Measurements from ENCODE around the gene ENTPD1.

DNA sequence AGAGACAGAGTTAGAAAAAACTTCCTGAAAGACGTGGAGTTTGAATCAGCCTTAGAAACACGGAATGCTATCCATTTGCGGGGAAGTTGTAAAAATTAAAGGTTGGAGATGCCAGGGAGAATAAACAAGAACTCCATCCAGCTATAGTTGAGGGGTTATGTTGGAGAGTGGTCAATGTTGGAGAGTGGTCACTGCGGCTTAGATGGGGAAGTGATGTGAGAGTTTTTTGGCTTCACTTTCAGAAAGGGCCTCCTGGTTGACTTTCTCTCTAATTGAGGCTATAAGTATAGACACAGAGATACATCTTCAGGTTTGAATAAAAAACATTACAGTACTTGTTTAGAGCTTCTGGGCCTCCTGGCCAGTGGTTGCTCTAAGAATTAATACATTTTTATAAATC is 152.5 kb downstream of the ENTPD1 start:
- no peak for TF ChIP-seq ZNF274 (IDR thresholded peaks at IDR 0.05; ENCODE audit: low read depth, low read length)
- no peak for TF ChIP-seq CEBPB (IDR thresholded peaks at IDR 0.05; ENCODE audit: low read depth)
- TF ChIP-seq POLR2AphosphoS5 (IDR thresholded peaks at IDR 0.05; ENCODE audit: low read depth, low read length), result no peak
- no peak for TF ChIP-seq SP1 (IDR thresholded peaks at IDR 0.05; ENCODE audit: low read depth)
- TF ChIP-seq POLR2A (IDR thresholded peaks at IDR 0.05; ENCODE audit: borderline replicate concordance, extremely low read depth, insufficient read depth, insufficient read length), result no peak
- TF ChIP-seq, protein P1, sequence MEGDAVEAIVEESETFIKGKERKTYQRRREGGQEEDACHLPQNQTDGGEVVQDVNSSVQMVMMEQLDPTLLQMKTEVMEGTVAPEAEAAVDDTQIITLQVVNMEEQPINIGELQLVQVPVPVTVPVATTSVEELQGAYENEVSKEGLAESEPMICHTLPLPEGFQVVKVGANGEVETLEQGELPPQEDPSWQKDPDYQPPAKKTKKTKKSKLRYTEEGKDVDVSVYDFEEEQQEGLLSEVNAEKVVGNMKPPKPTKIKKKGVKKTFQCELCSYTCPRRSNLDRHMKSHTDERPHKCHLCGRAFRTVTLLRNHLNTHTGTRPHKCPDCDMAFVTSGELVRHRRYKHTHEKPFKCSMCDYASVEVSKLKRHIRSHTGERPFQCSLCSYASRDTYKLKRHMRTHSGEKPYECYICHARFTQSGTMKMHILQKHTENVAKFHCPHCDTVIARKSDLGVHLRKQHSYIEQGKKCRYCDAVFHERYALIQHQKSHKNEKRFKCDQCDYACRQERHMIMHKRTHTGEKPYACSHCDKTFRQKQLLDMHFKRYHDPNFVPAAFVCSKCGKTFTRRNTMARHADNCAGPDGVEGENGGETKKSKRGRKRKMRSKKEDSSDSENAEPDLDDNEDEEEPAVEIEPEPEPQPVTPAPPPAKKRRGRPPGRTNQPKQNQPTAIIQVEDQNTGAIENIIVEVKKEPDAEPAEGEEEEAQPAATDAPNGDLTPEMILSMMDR (IDR thresholded peaks at IDR 0.05 in 2 of 3, conservative IDR thresholded peaks at IDR 0.05 in 1 of 3; ENCODE audit: borderline replicate concordance in 1 of 3, insufficient read depth in 1 of 3, low read depth in 2 of 3, low read length in 2 of 3), result no peak
- no peak for TF ChIP-seq MAX (IDR thresholded peaks at IDR 0.05)
- TF ChIP-seq YY1 (IDR thresholded peaks at IDR 0.05; ENCODE audit: extremely low read depth, insufficient replicate concordance, low read depth, low read length), result no peak
- TF ChIP-seq REST (IDR thresholded peaks at IDR 0.05; ENCODE audit: low read depth), result no peak
- no peak for TF ChIP-seq TCF7L2 (IDR thresholded peaks at IDR 0.05; ENCODE audit: borderline replicate concordance, extremely low read depth, insufficient read depth, insufficient read length)
- no peak for TF ChIP-seq FOSL1 (IDR thresholded peaks at IDR 0.05; ENCODE audit: low read depth)
- TF ChIP-seq EZH2 (IDR thresholded peaks at IDR 0.05), result no peak
- no peak for TF ChIP-seq ELF1 (IDR thresholded peaks at IDR 0.05; ENCODE audit: borderline replicate concordance, low read depth)
- TF ChIP-seq, protein P2, sequence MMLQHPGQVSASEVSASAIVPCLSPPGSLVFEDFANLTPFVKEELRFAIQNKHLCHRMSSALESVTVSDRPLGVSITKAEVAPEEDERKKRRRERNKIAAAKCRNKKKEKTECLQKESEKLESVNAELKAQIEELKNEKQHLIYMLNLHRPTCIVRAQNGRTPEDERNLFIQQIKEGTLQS (IDR thresholded peaks at IDR 0.05), result no peak
